ENCODE data around the gene BCAP29.
A peak's percentile ranks its signal among the peaks of the same experiment; 100 is the strongest.

Gene BCAP29

GRCh38 chr7:107610323-107610722 lies 30.3 kb downstream of the BCAP29 start:
- Histone ChIP-seq H3K27ac (ENCODE audit: poor library complexity, severe bottlenecking) (no peak overlapping the region), H3K4me1 (ENCODE audit: insufficient read depth, poor library complexity, severe bottlenecking) (peaks cover 12% of the 10 kb centered on the region), H3K27me3 (ENCODE audit: insufficient read depth, poor library complexity, severe bottlenecking) (no peaks in the 10 kb centered on the region), H3K36me3 (ENCODE audit: low read depth) (peaks cover 23% of the 10 kb centered on the region), H3K9me3 (ENCODE audit: severe bottlenecking) (no peaks in the 10 kb centered on the region), H3K4me3 (ENCODE audit: severe bottlenecking) (no peak overlapping the region)
- no peak for TF ChIP-seq CTCF (IDR thresholded peaks at IDR 0.05; ENCODE audit: poor library complexity, severe bottlenecking)
- no peak for ATAC-seq (ENCODE audit: low read depth)
- no peak for DNase-seq (ENCODE audit: low spot score)

DNA sequence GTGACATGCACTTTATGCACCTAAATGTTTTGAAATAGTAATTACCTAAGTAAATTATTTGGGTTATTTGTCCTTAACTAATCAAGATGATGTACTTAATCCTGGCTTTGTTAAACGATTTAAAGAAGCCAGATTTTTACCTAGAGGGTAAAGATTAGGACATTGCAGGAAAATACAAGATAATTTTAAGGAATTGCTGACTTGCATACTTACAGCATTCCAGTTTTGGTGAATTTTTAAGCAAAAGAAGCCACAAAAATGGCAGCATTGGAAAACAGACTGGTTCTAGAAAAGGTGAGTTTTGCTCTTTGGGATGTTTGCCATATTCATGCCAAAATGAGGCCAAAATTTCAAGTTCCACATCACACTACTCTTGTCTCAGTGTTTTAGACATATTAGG lies 33.4 kb downstream of the BCAP29 start:
- TF ChIP-seq CTCF (IDR thresholded peaks at IDR 0.05; ENCODE audit: poor library complexity, severe bottlenecking): no peak
- peak overlapping the region; percentile 57 for H3K27ac ChIP-seq (ENCODE audit: poor library complexity, severe bottlenecking)
- no peak for ATAC-seq (ENCODE audit: low read depth)

DNA sequence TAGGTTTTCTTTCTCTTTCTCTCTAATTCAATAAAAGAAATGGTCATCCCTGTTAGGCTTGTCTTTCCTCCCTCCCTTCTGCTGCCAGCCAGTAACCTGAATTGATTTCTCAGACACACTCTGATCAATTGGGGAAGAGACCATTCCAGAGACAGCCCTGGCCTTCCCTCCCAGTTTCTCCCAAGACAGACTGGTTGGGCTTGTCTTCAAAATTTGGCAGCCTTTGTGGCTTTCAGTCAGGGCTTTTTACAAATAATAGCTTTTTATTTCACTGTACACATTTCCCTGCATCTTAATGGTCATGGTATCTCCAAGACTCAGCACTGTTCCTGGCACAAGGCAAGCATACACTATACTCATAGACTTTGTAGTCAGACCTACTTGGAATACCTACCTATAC lies 33.9 kb downstream of the BCAP29 start:
- Histone ChIP-seq H3K4me1 (ENCODE audit: insufficient read depth, poor library complexity, severe bottlenecking) (peaks cover 20% of the 10 kb centered on the region), H3K9me3 (ENCODE audit: severe bottlenecking) (no peaks in the 10 kb centered on the region), H3K27ac (ENCODE audit: poor library complexity, severe bottlenecking) (peak overlapping the region; percentile 57), H3K27me3 (ENCODE audit: insufficient read depth, poor library complexity, severe bottlenecking) (no peaks in the 10 kb centered on the region), H3K36me3 (ENCODE audit: low read depth) (peaks cover 56% of the 10 kb centered on the region), H3K4me3 (ENCODE audit: severe bottlenecking) (no peak overlapping the region)
- TF ChIP-seq CTCF (IDR thresholded peaks at IDR 0.05; ENCODE audit: poor library complexity, severe bottlenecking): no peak
- ATAC-seq (ENCODE audit: low read depth) (no peak), DNase-seq (ENCODE audit: low spot score) (no peak)

More for the DNA sequence above, 33.4 kb downstream of the BCAP29 start:
- H3K4me1 ChIP-seq (ENCODE audit: insufficient read depth, poor library complexity, severe bottlenecking): peaks cover 20% of the 10 kb centered on the region
- H3K9me3 ChIP-seq (ENCODE audit: severe bottlenecking): no peaks in the 10 kb centered on the region
- no peak for DNase-seq (ENCODE audit: low spot score)
- H3K27me3 ChIP-seq (ENCODE audit: insufficient read depth, poor library complexity, severe bottlenecking): no peaks in the 10 kb centered on the region
- peaks cover 51% of the 10 kb centered on the region for H3K36me3 ChIP-seq (ENCODE audit: low read depth)
- H3K4me3 ChIP-seq (ENCODE audit: severe bottlenecking): no peak overlapping the region

DNA sequence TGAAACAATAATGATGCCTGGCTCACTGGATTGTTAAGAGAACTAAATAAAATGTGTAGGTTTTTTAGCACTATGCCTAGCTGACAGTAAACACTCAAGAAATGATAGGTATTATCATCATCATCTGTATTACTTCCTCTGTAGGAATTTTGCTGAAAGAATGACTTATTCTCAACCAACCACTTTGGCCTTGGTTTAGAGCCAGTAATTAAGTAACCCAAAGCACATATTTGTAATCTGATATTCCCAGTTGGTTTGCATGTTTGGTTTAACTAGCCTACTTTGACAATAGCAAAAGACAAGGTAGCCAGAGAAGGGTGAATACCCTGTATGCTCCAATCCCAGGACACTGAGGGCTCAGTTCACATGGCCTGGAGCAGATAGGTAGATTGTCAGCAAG lies 34.4 kb downstream of the BCAP29 start:
- Histone ChIP-seq H3K4me1 (ENCODE audit: insufficient read depth, poor library complexity, severe bottlenecking) (peaks cover 20% of the 10 kb centered on the region), H3K9me3 (ENCODE audit: severe bottlenecking) (no peaks in the 10 kb centered on the region), H3K4me3 (ENCODE audit: severe bottlenecking) (no peak overlapping the region), H3K27ac (ENCODE audit: poor library complexity, severe bottlenecking) (peak overlapping the region; percentile 57), H3K27me3 (ENCODE audit: insufficient read depth, poor library complexity, severe bottlenecking) (no peaks in the 10 kb centered on the region), H3K36me3 (ENCODE audit: low read depth) (peaks cover 58% of the 10 kb centered on the region)
- peak; percentile 89 for ATAC-seq (ENCODE audit: low read depth)
- no peak for DNase-seq (ENCODE audit: low spot score)
- no peak for TF ChIP-seq CTCF (IDR thresholded peaks at IDR 0.05; ENCODE audit: poor library complexity, severe bottlenecking)

- TF ChIP-seq CTCF (IDR thresholded peaks at IDR 0.05; ENCODE audit: poor library complexity, severe bottlenecking): no peak
Measured at GRCh38 chr7:107615910-107616680, 36.0 kb downstream of the BCAP29 start.

More at GRCh38 chr7:107615910-107616680, 36.0 kb downstream of the BCAP29 start:
- Histone ChIP-seq H3K36me3 (ENCODE audit: low read depth) (peaks cover 53% of the 10 kb centered on the region), H3K27ac (ENCODE audit: poor library complexity, severe bottlenecking) (no peak overlapping the region), H3K4me3 (ENCODE audit: severe bottlenecking) (no peak overlapping the region), H3K9me3 (ENCODE audit: severe bottlenecking) (no peaks in the 10 kb centered on the region), H3K27me3 (ENCODE audit: insufficient read depth, poor library complexity, severe bottlenecking) (no peaks in the 10 kb centered on the region), H3K4me1 (ENCODE audit: insufficient read depth, poor library complexity, severe bottlenecking) (peaks cover 20% of the 10 kb centered on the region)
- DNase-seq (ENCODE audit: low spot score) (no peak), ATAC-seq (ENCODE audit: low read depth) (peak; percentile 44; the same call in 1 of the 3 replicates)

Data from RWPE2 (cell line).